Neuronal stem cell (in vitro differentiated cells): ENCODE measurements around the gene ARSK.

ENCODE experiments used
- DNase-seq: peaks from one replicate; pipeline ENCODE4 v3.0.0-alpha.2; 2013; ENCODE audit warnings: low spot score
- H2AFZ ChIP-seq: one replicate; pipeline ENCODE4 v1.6.1; 2013; ENCODE audit warnings: mild to moderate bottlenecking, low read length, inconsistent platforms
- H2AK5ac ChIP-seq: 2 replicates; pipeline ENCODE4 v1.6.1; 2013; ENCODE audit warnings: low read depth, mild to moderate bottlenecking, inconsistent platforms, low read length, moderate library complexity, mixed read lengths
- H2BK120ac ChIP-seq: 2 replicates; pipeline ENCODE4 v1.6.1; 2013; ENCODE audit warnings: low read depth, mild to moderate bottlenecking, inconsistent platforms, low read length, moderate library complexity, mixed read lengths
- H2BK12ac ChIP-seq: one replicate; pipeline ENCODE4 v1.6.1; 2013; ENCODE audit warnings: low read length, inconsistent platforms
- H2BK15ac ChIP-seq: 2 replicates; pipeline ENCODE4 v1.6.1; 2013; ENCODE audit warnings: mild to moderate bottlenecking, low read length, inconsistent platforms, mixed read lengths
- H2BK5ac ChIP-seq: one replicate; pipeline ENCODE4 v1.6.1; 2013; ENCODE audit warnings: inconsistent platforms, mild to moderate bottlenecking, low read length, moderate library complexity
- H3K14ac ChIP-seq: one replicate; pipeline ENCODE4 v1.6.1; 2013; ENCODE audit warnings: low read length, inconsistent platforms
- H3K18ac ChIP-seq: 2 replicates; pipeline ENCODE4 v1.6.1; 2013; ENCODE audit warnings: low read length, inconsistent platforms
- H3K23ac ChIP-seq: 2 replicates; pipeline ENCODE4 v1.6.1; 2013; ENCODE audit warnings: low read depth, mild to moderate bottlenecking, mixed read lengths, low read length, inconsistent platforms; ENCODE audit not compliant: poor library complexity
- H3K27ac ChIP-seq: replicated peaks from 3 replicates; pipeline ENCODE4 v1.5.1; 2013; ENCODE audit warnings: low read length, inconsistent platforms
- H3K27me3 ChIP-seq, 3 experiments: 2 replicates each; pipeline ENCODE4 v1.6.1; 2013; ENCODE audit warnings: low read length in 3 of 3, mild to moderate bottlenecking in 2 of 3, inconsistent platforms in 1 of 3, low read depth in 1 of 3, mixed read lengths in 1 of 3, moderate library complexity in 1 of 3; ENCODE audit not compliant: control insufficient read depth in 3 of 3, insufficient read depth in 3 of 3
- H3K36me3 ChIP-seq, 2 donors: replicated peaks in 1 of 2; 2 replicates each; pipeline ENCODE4 v1.6.1; 2013; ENCODE audit warnings: low read length in 2 of 2; ENCODE audit not compliant: control insufficient read depth in 2 of 2, insufficient read depth in 2 of 2
- H3K4ac ChIP-seq: 2 replicates; pipeline ENCODE4 v1.6.1; 2013; ENCODE audit warnings: inconsistent platforms, mild to moderate bottlenecking, low read length, moderate library complexity
- H3K4me1 ChIP-seq, 2 donors: 1 replicate in 1 of 2; 2 replicates in 1 of 2; pipeline ENCODE4 v1.6.1; 2013; ENCODE audit warnings: low read length in 2 of 2, low read depth in 1 of 2; ENCODE audit not compliant: control insufficient read depth in 2 of 2, insufficient read depth in 1 of 2
- H3K4me2 ChIP-seq: one replicate; pipeline ENCODE4 v1.6.1; 2013; ENCODE audit warnings: mild to moderate bottlenecking, low read length, inconsistent platforms; ENCODE audit not compliant: insufficient read depth, poor library complexity, severe bottlenecking
- H3K4me3 ChIP-seq, 2 donors: 2 replicates each; pipeline ENCODE4 v1.5.1; 2013; ENCODE audit warnings: low read length in 2 of 2, mild to moderate bottlenecking in 2 of 2, inconsistent platforms in 1 of 2, moderate library complexity in 1 of 2
- H3K79me1 ChIP-seq: one replicate; pipeline ENCODE4 v1.6.1; 2013; ENCODE audit warnings: low read depth, mild to moderate bottlenecking, inconsistent platforms, low read length, moderate library complexity
- H3K9ac ChIP-seq: one replicate; pipeline ENCODE4 v1.6.1; 2013; ENCODE audit warnings: mild to moderate bottlenecking, low read depth, low read length, inconsistent platforms; ENCODE audit not compliant: poor library complexity
- H3K9me3 ChIP-seq, 2 donors: replicated peaks in 1 of 2; 2 replicates each; pipeline versions ENCODE3 to v1.6.1; 2013; ENCODE audit warnings: low read length in 2 of 2, mild to moderate bottlenecking in 2 of 2, inconsistent platforms in 1 of 2, low read depth in 1 of 2, mixed read lengths in 1 of 2, moderate library complexity in 1 of 2; ENCODE audit not compliant: control insufficient read depth in 2 of 2, insufficient read depth in 1 of 2
- H4K8ac ChIP-seq: one replicate; pipeline ENCODE4 v1.6.1; 2013; ENCODE audit warnings: low read depth, mild to moderate bottlenecking, inconsistent platforms, low read length, moderate library complexity
- H4K91ac ChIP-seq: one replicate; pipeline ENCODE4 v1.6.1; 2013; ENCODE audit warnings: low read length, low read depth, mild to moderate bottlenecking, inconsistent platforms; ENCODE audit not compliant: poor library complexity
- WGBS, 2 donors: extraction: QIAGEN DNeasy Blood & Tissue Kit; methylation state at CpG; one replicate each; pipeline ENCODE4 v1.1.7; 2013; ENCODE audit warnings: missing lambda C conversion rate in 2 of 2, mixed read lengths in 1 of 2; ENCODE audit not compliant: insufficient read length in 2 of 2, insufficient replicate concordance in 1 of 2; ENCODE audit errors: extremely low coverage in 2 of 2; 5-methylcytosine and 5-hydroxymethylcytosine counted together

The ARSK gene

GRCh38 chr5:95620870-95621838 lies 66.3 kb downstream of the ARSK start:
- H3K27me3 ChIP-seq, result peaks cover 13 to 91% (median 42%) of the 10 kb centered on the region in 3 experiments
- WGBS, 2 donors, result no CpG with 5 or more reads among the region's 92 CpGs

DNA sequence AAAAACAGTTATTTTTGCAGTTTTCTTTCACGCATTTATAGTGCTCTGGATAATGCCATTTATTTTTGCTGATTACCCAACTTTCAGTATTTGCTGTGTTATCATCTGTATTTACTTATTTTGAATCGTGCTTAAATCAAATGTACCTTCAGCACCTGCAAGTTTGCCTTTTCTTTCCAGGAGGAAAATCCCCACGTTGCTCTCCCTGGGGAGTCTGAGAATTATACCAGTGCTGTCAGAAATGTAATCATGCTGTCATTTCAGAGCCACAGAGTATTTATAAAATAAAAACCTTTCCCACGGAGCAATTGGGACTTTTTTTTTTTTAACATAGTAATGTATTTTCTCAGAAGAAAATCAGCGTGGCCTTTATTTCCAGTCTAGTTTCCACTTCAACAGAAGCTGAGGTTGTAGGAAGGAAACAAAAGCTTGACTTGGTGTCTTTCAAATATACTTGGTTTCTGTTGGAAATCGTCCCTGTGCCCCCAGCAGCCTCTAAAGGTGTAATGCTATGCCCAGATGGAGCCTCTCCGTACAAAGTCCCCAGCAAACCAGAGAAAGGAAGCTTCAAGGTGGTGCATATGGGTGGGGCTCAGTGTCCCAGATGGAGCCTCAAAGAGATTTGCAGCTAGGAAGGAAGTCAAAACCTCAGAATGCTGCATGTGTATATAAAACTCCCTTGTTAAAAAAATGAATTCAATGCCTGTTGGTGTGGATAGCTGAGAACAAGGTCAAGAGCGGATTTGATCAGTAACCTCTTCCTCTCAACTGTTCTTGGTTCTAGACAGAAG lies 67.1 kb downstream of the ARSK start:
- DNase-seq, result no peak
- Histone ChIP-seq H4K91ac (no peak overlapping the region), H2AK5ac (no peak overlapping the region), H3K9me3 (peaks cover 0 to 8% of the 10 kb centered on the region in 2 donors), H3K36me3 (no peaks in the 10 kb centered on the region), H2AFZ (peak overlapping the region; percentile 100), H2BK120ac (no peak overlapping the region), H3K14ac (no peak overlapping the region), H3K27ac (no peak overlapping the region), H2BK15ac (no peak overlapping the region), H4K8ac (no peak overlapping the region), H3K4ac (no peak overlapping the region), H3K79me1 (no peaks in the 10 kb centered on the region), H3K4me3 (no peak overlapping the region), H3K27me3 (peaks cover 13 to 93% (median 42%) of the 10 kb centered on the region in 3 experiments), H3K23ac (no peak overlapping the region), H3K18ac (no peak overlapping the region), H3K4me2 (no peak overlapping the region), H2BK12ac (no peak overlapping the region), H3K9ac (no peak overlapping the region), H2BK5ac (no peak overlapping the region), H3K4me1 (peaks cover 4 to 7% of the 10 kb centered on the region in 2 donors)
- WGBS, 2 donors, result no CpG with 5 or more reads among the region's 8 CpGs

More at GRCh38 chr5:95620870-95621838, 66.3 kb downstream of the ARSK start:
- H3K4me2 ChIP-seq, result peak overlapping the region; percentile 98
- peak overlapping the region; percentile 48 to 82 for H3K4me3 ChIP-seq
- H3K9ac ChIP-seq, result peak overlapping the region; percentile 90
- peak; percentile 36 for DNase-seq
- no peak overlapping the region for H2AK5ac ChIP-seq
- H3K14ac ChIP-seq, result peak overlapping the region; percentile 91
- no peak overlapping the region for H4K8ac ChIP-seq
- H2BK15ac ChIP-seq, result peak overlapping the region; percentile 92
- H2BK5ac ChIP-seq, result peak overlapping the region; percentile 27
- H3K18ac ChIP-seq, result peak overlapping the region; percentile 96
- peak overlapping the region; percentile 61 for H3K4ac ChIP-seq
- peaks cover 4 to 7% of the 10 kb centered on the region in 2 donors for H3K4me1 ChIP-seq
- H3K79me1 ChIP-seq, result no peaks in the 10 kb centered on the region
- peaks cover 0 to 8% of the 10 kb centered on the region in 2 donors for H3K9me3 ChIP-seq
- H2BK120ac ChIP-seq, result peak overlapping the region; percentile 83
- H2BK12ac ChIP-seq, result peak overlapping the region; percentile 66
- H3K36me3 ChIP-seq, result no peaks in the 10 kb centered on the region
- peak overlapping the region; percentile 54 for H4K91ac ChIP-seq
- no peak overlapping the region for H3K27ac ChIP-seq
- peak overlapping the region; percentile 100 for H2AFZ ChIP-seq
- H3K23ac ChIP-seq, result no peak overlapping the region

DNA sequence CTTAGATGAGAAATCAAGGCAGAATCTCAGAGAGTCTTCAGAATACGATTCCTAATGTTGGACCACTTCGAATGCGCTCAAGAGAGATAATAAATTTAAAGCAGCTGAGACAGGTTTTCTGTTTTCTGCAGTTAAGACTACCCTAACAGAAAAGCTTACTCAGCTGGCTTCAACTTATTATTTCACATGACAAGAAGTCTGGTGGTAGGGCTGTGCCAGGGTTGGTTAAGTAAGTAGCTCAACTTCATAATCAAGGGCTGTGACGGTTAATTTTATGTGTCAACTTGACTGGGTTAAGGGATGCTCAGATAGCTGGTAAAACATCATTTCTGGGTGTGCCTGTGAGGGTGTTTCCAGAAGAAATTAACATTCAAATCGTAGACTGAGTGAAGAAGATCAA lies 68.8 kb downstream of the ARSK start:
- WGBS, 2 donors, result no CpG with 5 or more reads among the region's 5 CpGs
- Histone ChIP-seq H2BK12ac (no peak overlapping the region), H2BK15ac (no peak overlapping the region), H3K4me3 (no peak overlapping the region), H3K27me3 (peaks cover 13 to 78% (median 40%) of the 10 kb centered on the region in 3 experiments), H3K23ac (no peak overlapping the region), H3K14ac (no peak overlapping the region), H3K79me1 (no peaks in the 10 kb centered on the region), H2AFZ (no peak overlapping the region), H3K4ac (no peak overlapping the region), H3K4me1 (peaks cover 4 to 7% of the 10 kb centered on the region in 2 donors), H4K8ac (no peak overlapping the region), H2BK120ac (no peak overlapping the region), H3K27ac (no peak overlapping the region), H3K4me2 (no peak overlapping the region), H2AK5ac (no peak overlapping the region), H4K91ac (no peak overlapping the region), H3K9me3 (peaks cover 0 to 5% of the 10 kb centered on the region in 2 donors), H3K36me3 (no peaks in the 10 kb centered on the region), H3K9ac (no peak overlapping the region), H3K18ac (no peak overlapping the region), H2BK5ac (no peak overlapping the region)
- DNase-seq, result no peak
